WTC11 (cell line): ENCODE results near the gene SMPD2.

ENCODE experiments used
- IRF2 ChIP-seq: sonication (generic); formaldehyde crosslinking; IDR thresholded peaks from 2 replicates; pipeline ENCODE4 v1.8.0; 2022; ENCODE audit warnings: low read depth, missing genetic modification reagents, borderline replicate concordance
- NR1H2 ChIP-seq: sonication (generic); formaldehyde crosslinking; IDR thresholded peaks from 2 replicates; pipeline ENCODE4 v1.9.0; 2021; ENCODE audit warnings: mild to moderate bottlenecking, moderate library complexity, missing genetic modification reagents
- SP1 ChIP-seq: sonication (generic); formaldehyde crosslinking; conservative IDR thresholded peaks from 2 replicates; pipeline ENCODE4 v1.8.1; 2022; ENCODE audit warnings: missing genetic modification reagents
- TEAD4 ChIP-seq: sonication (generic); formaldehyde crosslinking; IDR thresholded peaks from 2 replicates; pipeline ENCODE4 v1.8.0; 2022; ENCODE audit warnings: mild to moderate bottlenecking, missing genetic modification reagents
- TF ChIP-seq, protein P1 (sequence below): sonication (generic); formaldehyde crosslinking; IDR thresholded peaks from 2 replicates; pipeline ENCODE4 v1.8.1; 2023; ENCODE audit warnings: mild to moderate bottlenecking, missing genetic modification reagents
- TF ChIP-seq, protein P2 (sequence below): fragments of 200-600 bp; IDR thresholded peaks from 2 replicates; pipeline ENCODE4 v1.8.0; 2022; ENCODE audit warnings: antibody characterized with exemption
- TF ChIP-seq, protein P3 (sequence below): sonication (generic); formaldehyde crosslinking; IDR thresholded peaks from 2 replicates; pipeline ENCODE4 v1.8.0; 2023; ENCODE audit warnings: missing genetic modification reagents

DNA sequence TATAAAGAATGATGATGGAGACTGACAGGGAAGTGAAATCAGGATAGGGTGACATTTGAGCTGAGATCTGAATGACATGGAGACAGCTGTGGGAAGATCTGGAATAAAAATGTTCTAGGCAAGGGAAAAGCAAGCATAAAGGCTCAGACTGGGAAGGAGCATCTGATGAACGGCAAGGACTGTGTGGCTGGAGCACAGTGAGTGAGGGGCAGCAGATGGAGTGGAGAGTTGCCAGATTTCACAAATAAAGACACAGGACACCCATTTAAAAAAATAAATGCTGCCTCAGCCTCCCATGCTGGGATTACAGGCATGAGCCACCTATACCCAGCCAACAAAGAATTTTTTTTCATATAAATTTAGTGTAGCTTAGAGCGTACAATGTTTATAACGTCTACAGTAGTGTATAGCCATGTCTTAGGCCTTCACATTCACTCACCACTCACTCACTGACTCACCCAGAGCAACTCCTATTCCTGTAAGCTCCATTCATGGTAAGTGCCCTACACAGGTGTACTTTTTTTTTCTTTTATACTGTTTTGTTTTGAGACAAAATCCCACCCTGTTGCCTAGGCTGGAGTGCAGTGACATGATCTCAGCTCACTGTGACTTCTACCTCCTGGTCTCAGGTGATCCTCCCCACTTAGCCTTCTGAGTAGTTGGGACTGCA is 44.9 kb downstream of the SMPD2 start:
- TF ChIP-seq, protein P1, sequence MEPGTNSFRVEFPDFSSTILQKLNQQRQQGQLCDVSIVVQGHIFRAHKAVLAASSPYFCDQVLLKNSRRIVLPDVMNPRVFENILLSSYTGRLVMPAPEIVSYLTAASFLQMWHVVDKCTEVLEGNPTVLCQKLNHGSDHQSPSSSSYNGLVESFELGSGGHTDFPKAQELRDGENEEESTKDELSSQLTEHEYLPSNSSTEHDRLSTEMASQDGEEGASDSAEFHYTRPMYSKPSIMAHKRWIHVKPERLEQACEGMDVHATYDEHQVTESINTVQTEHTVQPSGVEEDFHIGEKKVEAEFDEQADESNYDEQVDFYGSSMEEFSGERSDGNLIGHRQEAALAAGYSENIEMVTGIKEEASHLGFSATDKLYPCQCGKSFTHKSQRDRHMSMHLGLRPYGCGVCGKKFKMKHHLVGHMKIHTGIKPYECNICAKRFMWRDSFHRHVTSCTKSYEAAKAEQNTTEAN (CRISPR knock-in tag): no peak
- TF ChIP-seq TEAD4 (CRISPR knock-in tag) (no peak), SP1 (CRISPR knock-in tag) (no peak), NR1H2 (CRISPR knock-in tag) (no peak), IRF2 (CRISPR knock-in tag) (no peak)
- TF ChIP-seq, protein P2, sequence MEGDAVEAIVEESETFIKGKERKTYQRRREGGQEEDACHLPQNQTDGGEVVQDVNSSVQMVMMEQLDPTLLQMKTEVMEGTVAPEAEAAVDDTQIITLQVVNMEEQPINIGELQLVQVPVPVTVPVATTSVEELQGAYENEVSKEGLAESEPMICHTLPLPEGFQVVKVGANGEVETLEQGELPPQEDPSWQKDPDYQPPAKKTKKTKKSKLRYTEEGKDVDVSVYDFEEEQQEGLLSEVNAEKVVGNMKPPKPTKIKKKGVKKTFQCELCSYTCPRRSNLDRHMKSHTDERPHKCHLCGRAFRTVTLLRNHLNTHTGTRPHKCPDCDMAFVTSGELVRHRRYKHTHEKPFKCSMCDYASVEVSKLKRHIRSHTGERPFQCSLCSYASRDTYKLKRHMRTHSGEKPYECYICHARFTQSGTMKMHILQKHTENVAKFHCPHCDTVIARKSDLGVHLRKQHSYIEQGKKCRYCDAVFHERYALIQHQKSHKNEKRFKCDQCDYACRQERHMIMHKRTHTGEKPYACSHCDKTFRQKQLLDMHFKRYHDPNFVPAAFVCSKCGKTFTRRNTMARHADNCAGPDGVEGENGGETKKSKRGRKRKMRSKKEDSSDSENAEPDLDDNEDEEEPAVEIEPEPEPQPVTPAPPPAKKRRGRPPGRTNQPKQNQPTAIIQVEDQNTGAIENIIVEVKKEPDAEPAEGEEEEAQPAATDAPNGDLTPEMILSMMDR: no peak
- TF ChIP-seq, protein P3, sequence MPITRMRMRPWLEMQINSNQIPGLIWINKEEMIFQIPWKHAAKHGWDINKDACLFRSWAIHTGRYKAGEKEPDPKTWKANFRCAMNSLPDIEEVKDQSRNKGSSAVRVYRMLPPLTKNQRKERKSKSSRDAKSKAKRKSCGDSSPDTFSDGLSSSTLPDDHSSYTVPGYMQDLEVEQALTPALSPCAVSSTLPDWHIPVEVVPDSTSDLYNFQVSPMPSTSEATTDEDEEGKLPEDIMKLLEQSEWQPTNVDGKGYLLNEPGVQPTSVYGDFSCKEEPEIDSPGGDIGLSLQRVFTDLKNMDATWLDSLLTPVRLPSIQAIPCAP (CRISPR knock-in tag): no peak
